Hepatocyte (in vitro differentiated cells): ENCODE measurements around the gene VSIG10L. TPM values are rescaled to one million over a fixed set of nuclear protein-coding genes. Genes with fewer than 3 reads are reported as not detected.

Experiments
- DNase-seq: peaks from one replicate; pipeline ENCODE4 v3.0.0-alpha.2; 2016; ENCODE audit warnings: low spot score
- H2AFZ ChIP-seq: fragments of 200-600 bp; sonication (generic); 2 replicates; pipeline ENCODE4 v1.6.0; 2016; ENCODE audit warnings: antibody characterized with exemption, mild to moderate bottlenecking
- H3K27ac ChIP-seq: fragments of 200-600 bp; sonication (generic); 2 replicates; pipeline ENCODE4 v1.5.1; 2016; ENCODE audit warnings: mild to moderate bottlenecking
- H3K27me3 ChIP-seq: fragments of 200-600 bp; sonication (generic); 2 replicates; pipeline ENCODE4 v1.6.1; 2016
- H3K36me3 ChIP-seq: fragments of 200-600 bp; sonication (generic); replicated peaks from 2 replicates; pipeline ENCODE4 v1.5.1; 2016; ENCODE audit warnings: low read depth; ENCODE audit not compliant: insufficient read depth
- H3K4me1 ChIP-seq: fragments of 200-600 bp; sonication (generic); 2 replicates; pipeline ENCODE4 v1.5.1; 2016; ENCODE audit warnings: mild to moderate bottlenecking, moderate library complexity; ENCODE audit not compliant: insufficient read depth
- H3K4me2 ChIP-seq: fragments of 200-600 bp; sonication (generic); 2 replicates; pipeline ENCODE4 v1.6.0; 2016
- H3K4me3 ChIP-seq: fragments of 200-600 bp; sonication (generic); 2 replicates; pipeline ENCODE4 v1.5.1; 2016; ENCODE audit warnings: mild to moderate bottlenecking
- H3K79me2 ChIP-seq: fragments of 200-600 bp; sonication (generic); 2 replicates; pipeline ENCODE4 v1.6.0; 2017; ENCODE audit warnings: mild to moderate bottlenecking
- H3K9me2 ChIP-seq: fragments of 200-600 bp; sonication (generic); replicated peaks from 2 replicates; pipeline ENCODE4 v1.6.0; 2017; ENCODE audit warnings: mild to moderate bottlenecking; ENCODE audit not compliant: insufficient read depth
- H3K9me3 ChIP-seq: fragments of 200-600 bp; sonication (generic); 2 replicates; pipeline ENCODE4 v1.5.1; 2016; ENCODE audit warnings: low read depth, mild to moderate bottlenecking
- H4K20me1 ChIP-seq: fragments of 200-600 bp; sonication (generic); 2 replicates; pipeline ENCODE4 v1.6.0; 2016; ENCODE audit warnings: mild to moderate bottlenecking; ENCODE audit not compliant: insufficient read depth, poor library complexity, severe bottlenecking
- EZH2 ChIP-seq: fragments of 200-600 bp; sonication (generic); IDR thresholded peaks from 2 replicates; pipeline ENCODE4 v1.6.1; 2016; ENCODE audit warnings: antibody characterized with exemption, mild to moderate bottlenecking, borderline replicate concordance
- EZH2phosphoT487 ChIP-seq: fragments of 200-600 bp; sonication (generic); IDR thresholded peaks from one replicate; pipeline ENCODE4 v1.6.1; 2018; ENCODE audit warnings: antibody characterized with exemption, mild to moderate bottlenecking, low read depth, moderate library complexity; ENCODE audit not compliant: unreplicated experiment, severe bottlenecking
- WGBS: methylation state at CpG from one replicate; pipeline ENCODE4 v1.1.6; 2016; ENCODE audit warnings: low lambda C conversion rate; ENCODE audit errors: missing lambda C conversion rate; 5-methylcytosine and 5-hydroxymethylcytosine counted together
- polyA plus RNA-seq: library from polyadenylated mRNA; unstranded; fragments of >200 nt; fragmentation: Nextera tagmentation; extraction: Ambion mirVana; gene quantifications from 2 replicates; pipeline ENCODE4 v1.2.1, GENCODE V29; 2016
- total RNA-seq: library from RNA; depleted of rRNA; stranded (reverse); fragments of >200 nt; gene quantifications from 2 replicates; pipeline ENCODE4 v1.2.3, GENCODE V29; 2014
- TF ChIP-seq, protein P1 (sequence below): fragments of 200-600 bp; sonication (generic); IDR thresholded peaks from 2 replicates; pipeline ENCODE4 v1.5.1; 2016; ENCODE audit warnings: antibody characterized with exemption, mild to moderate bottlenecking; ENCODE audit not compliant: poor library complexity

Gene VSIG10L
- total and polyA plus RNA-seq, 2 experiments from 2014 or later, result 3.4 to 7.8 TPM

DNA sequence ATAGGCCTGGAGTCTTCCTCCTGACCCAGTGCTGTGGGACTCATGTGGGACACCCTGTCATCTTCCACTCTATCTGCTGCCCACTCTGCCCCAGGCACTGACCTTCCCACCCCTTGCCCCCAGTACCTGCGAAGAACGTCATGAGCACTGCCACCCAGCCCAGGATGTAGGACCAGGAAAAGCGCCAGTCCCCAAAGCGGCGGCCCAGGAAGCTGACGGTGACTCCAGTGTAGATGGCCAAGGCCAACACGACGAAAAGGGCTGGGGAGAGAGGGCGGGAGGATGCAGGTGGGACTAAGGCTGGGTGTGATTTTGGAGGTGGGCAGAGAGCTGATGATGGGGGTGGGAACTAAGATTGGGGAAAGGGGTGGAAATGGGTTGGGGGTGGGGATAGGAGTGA, 38.4 kb upstream of the VSIG10L start:
- Histone ChIP-seq H2AFZ (no peak overlapping the region), H3K79me2 (no peaks in the 10 kb centered on the region), H3K9me2 (no peaks in the 10 kb centered on the region), H3K27me3 (no peaks in the 10 kb centered on the region), H3K9me3 (no peaks in the 10 kb centered on the region), H3K36me3 (no peaks in the 10 kb centered on the region), H3K27ac (no peak overlapping the region), H3K4me2 (no peak overlapping the region), H4K20me1 (no peaks in the 10 kb centered on the region), H3K4me3 (no peak overlapping the region), H3K4me1 (no peaks in the 10 kb centered on the region)
- DNase-seq, result no peak
- TF ChIP-seq EZH2, result no peak
- TF ChIP-seq EZH2phosphoT487, result no peak
- TF ChIP-seq, protein P1, sequence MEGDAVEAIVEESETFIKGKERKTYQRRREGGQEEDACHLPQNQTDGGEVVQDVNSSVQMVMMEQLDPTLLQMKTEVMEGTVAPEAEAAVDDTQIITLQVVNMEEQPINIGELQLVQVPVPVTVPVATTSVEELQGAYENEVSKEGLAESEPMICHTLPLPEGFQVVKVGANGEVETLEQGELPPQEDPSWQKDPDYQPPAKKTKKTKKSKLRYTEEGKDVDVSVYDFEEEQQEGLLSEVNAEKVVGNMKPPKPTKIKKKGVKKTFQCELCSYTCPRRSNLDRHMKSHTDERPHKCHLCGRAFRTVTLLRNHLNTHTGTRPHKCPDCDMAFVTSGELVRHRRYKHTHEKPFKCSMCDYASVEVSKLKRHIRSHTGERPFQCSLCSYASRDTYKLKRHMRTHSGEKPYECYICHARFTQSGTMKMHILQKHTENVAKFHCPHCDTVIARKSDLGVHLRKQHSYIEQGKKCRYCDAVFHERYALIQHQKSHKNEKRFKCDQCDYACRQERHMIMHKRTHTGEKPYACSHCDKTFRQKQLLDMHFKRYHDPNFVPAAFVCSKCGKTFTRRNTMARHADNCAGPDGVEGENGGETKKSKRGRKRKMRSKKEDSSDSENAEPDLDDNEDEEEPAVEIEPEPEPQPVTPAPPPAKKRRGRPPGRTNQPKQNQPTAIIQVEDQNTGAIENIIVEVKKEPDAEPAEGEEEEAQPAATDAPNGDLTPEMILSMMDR, result no peak
- WGBS, result 90% methylated on average over 8 of the region's 9 CpGs

DNA sequence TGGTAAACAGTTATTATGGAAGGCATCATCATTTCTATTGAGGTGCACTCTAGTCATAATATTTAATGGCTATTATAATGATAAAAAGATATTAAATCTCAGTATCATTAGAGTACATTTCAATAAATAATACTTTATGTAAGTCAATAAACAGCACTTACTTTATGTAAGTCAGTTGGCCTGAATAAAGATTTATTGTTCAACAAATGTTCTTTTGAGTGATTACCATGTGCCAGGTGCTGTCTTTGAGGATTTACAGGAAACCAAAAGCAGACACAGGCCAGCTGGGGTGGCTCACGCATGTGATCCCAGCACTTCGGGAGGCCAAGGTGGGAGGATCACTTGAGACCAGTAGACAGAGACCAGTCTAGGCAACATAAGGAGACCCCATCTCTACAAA, 35.5 kb upstream of the VSIG10L start:
- WGBS, result 89% methylated on average over 2 of the region's 2 CpGs
- H3K9me2 ChIP-seq, result no peaks in the 10 kb centered on the region
- no peak overlapping the region for H3K4me2 ChIP-seq

GRCh38 chr19:51375504-51376221, 33.7 kb upstream of the VSIG10L start:
- 87% methylated on average over 11 of the region's 11 CpGs for WGBS

More for the DNA sequence above, 35.5 kb upstream of the VSIG10L start:
- Histone ChIP-seq H3K36me3 (no peaks in the 10 kb centered on the region), H3K4me3 (no peak overlapping the region), H2AFZ (no peak overlapping the region), H3K27ac (no peak overlapping the region), H3K27me3 (no peaks in the 10 kb centered on the region), H3K9me3 (no peaks in the 10 kb centered on the region), H3K4me1 (no peaks in the 10 kb centered on the region), H3K79me2 (no peaks in the 10 kb centered on the region), H4K20me1 (no peaks in the 10 kb centered on the region)
- TF ChIP-seq EZH2, result no peak
- TF ChIP-seq EZH2phosphoT487, result no peak
- TF ChIP-seq, protein P1, result no peak
- DNase-seq, result no peak

More at GRCh38 chr19:51375504-51376221, 33.7 kb upstream of the VSIG10L start:
- H3K27ac ChIP-seq, result no peak overlapping the region
- H4K20me1 ChIP-seq, result no peaks in the 10 kb centered on the region
- TF ChIP-seq, protein P1, result no peak
- TF ChIP-seq EZH2phosphoT487 (no peak), EZH2 (no peak)
- H3K36me3 ChIP-seq, result no peaks in the 10 kb centered on the region
- H3K79me2 ChIP-seq, result no peaks in the 10 kb centered on the region
- DNase-seq, result no peak
- no peaks in the 10 kb centered on the region for H3K4me1 ChIP-seq
- no peak overlapping the region for H3K4me2 ChIP-seq
- H3K9me2 ChIP-seq, result no peaks in the 10 kb centered on the region
- no peak overlapping the region for H2AFZ ChIP-seq
- H3K4me3 ChIP-seq, result no peak overlapping the region
- H3K27me3 ChIP-seq, result no peaks in the 10 kb centered on the region
- H3K9me3 ChIP-seq, result no peaks in the 10 kb centered on the region
